ENCODE results near the gene METTL9.

METTL9 gene

DNA sequence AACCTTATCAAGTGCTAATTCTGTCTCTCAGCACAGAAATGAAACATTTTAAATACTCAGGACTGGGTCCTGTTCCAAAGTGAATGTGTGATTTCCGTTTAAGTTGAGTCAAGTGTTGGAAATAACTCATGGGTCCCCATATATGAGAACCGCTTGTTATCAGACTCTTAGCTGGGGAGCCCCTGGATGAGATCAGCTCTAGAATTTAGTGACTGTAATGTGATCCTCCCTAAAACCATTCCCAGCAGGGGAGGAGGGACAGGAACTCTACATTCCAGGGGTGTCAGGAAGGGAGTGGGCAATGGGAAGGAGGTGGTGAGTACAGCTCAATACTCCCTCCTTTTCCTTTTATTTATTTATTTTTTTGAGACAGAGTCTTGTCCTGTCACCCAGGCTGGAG lies 101.9 kb downstream of the METTL9 start:
- H3K27me3 ChIP-seq (ENCODE audit: insufficient read depth, low read length, poor library complexity, severe bottlenecking), result no peaks in the 10 kb centered on the region

DNA sequence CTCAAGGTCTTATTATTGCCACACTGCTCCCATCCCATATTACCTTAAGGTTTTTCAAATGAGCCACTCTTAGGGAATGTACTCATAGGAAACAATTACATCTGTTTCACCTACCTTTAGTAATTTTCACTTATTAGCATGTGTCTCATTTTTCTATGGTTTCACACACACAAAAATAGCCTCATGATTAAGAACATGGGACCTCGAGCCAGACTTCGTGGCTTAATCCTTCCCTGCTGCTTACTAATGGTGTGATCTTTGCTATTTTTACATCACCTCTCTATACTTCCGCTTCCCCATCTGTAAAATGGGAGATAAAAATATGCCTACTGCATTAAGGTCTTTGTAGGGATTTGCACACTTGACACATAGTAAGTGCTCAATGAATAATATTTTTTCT lies 102.9 kb downstream of the METTL9 start:
- no peaks in the 10 kb centered on the region for H3K9me2 ChIP-seq (replicated peaks; ENCODE audit: low read depth, low read length)
- TF ChIP-seq EZH2phosphoT487 (IDR thresholded peaks at IDR 0.05; ENCODE audit: borderline replicate concordance), result no peak
- TF ChIP-seq, protein P1, sequence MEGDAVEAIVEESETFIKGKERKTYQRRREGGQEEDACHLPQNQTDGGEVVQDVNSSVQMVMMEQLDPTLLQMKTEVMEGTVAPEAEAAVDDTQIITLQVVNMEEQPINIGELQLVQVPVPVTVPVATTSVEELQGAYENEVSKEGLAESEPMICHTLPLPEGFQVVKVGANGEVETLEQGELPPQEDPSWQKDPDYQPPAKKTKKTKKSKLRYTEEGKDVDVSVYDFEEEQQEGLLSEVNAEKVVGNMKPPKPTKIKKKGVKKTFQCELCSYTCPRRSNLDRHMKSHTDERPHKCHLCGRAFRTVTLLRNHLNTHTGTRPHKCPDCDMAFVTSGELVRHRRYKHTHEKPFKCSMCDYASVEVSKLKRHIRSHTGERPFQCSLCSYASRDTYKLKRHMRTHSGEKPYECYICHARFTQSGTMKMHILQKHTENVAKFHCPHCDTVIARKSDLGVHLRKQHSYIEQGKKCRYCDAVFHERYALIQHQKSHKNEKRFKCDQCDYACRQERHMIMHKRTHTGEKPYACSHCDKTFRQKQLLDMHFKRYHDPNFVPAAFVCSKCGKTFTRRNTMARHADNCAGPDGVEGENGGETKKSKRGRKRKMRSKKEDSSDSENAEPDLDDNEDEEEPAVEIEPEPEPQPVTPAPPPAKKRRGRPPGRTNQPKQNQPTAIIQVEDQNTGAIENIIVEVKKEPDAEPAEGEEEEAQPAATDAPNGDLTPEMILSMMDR (conservative IDR thresholded peaks at IDR 0.05; ENCODE audit: low read length), result no peak
- H3K79me2 ChIP-seq (ENCODE audit: insufficient read depth, low read length), result no peaks in the 10 kb centered on the region
- no peak overlapping the region for H2AFZ ChIP-seq (ENCODE audit: low read length)
- H3K9ac ChIP-seq (ENCODE audit: low read depth, low read length, poor library complexity, severe bottlenecking), result no peak overlapping the region
- no peaks in the 10 kb centered on the region for H3K4me1 ChIP-seq (ENCODE audit: insufficient read depth, low read length, poor library complexity, severe bottlenecking)
- no peak overlapping the region for H3K4me2 ChIP-seq (ENCODE audit: low read depth, low read length, poor library complexity, severe bottlenecking)
- H3K27me3 ChIP-seq (ENCODE audit: insufficient read depth, low read length, poor library complexity, severe bottlenecking), result no peaks in the 10 kb centered on the region
- H4K20me1 ChIP-seq (ENCODE audit: insufficient read depth, low read length, poor library complexity, severe bottlenecking), result no peaks in the 10 kb centered on the region
- H3K36me3 ChIP-seq (ENCODE audit: insufficient read depth, low read length), result no peaks in the 10 kb centered on the region
- no peak overlapping the region for H3K4me3 ChIP-seq (ENCODE audit: low read length, poor library complexity, severe bottlenecking)
- no peaks in the 10 kb centered on the region for H3F3A ChIP-seq (ENCODE audit: low read depth)
- no peaks in the 10 kb centered on the region for H3K9me3 ChIP-seq (ENCODE audit: insufficient read depth, low read depth, low read length)

More for the DNA sequence above, 101.9 kb downstream of the METTL9 start:
- H3K9me3 ChIP-seq (ENCODE audit: insufficient read depth, low read depth, low read length), result no peaks in the 10 kb centered on the region
- H2AFZ ChIP-seq (ENCODE audit: low read length), result no peak overlapping the region
- no peak overlapping the region for H3K4me3 ChIP-seq (ENCODE audit: low read length, poor library complexity, severe bottlenecking)
- TF ChIP-seq, protein P1 (conservative IDR thresholded peaks at IDR 0.05; ENCODE audit: low read length), result no peak
- no peak for TF ChIP-seq EZH2phosphoT487 (IDR thresholded peaks at IDR 0.05; ENCODE audit: borderline replicate concordance)
- no peak overlapping the region for H3K9ac ChIP-seq (ENCODE audit: low read depth, low read length, poor library complexity, severe bottlenecking)
- no peaks in the 10 kb centered on the region for H3K9me2 ChIP-seq (replicated peaks; ENCODE audit: low read depth, low read length)
- H3K4me2 ChIP-seq (ENCODE audit: low read depth, low read length, poor library complexity, severe bottlenecking), result no peak overlapping the region
- no peaks in the 10 kb centered on the region for H3F3A ChIP-seq (ENCODE audit: low read depth)
- no peaks in the 10 kb centered on the region for H3K36me3 ChIP-seq (ENCODE audit: insufficient read depth, low read length)
- no peaks in the 10 kb centered on the region for H3K4me1 ChIP-seq (ENCODE audit: insufficient read depth, low read length, poor library complexity, severe bottlenecking)
- H3K79me2 ChIP-seq (ENCODE audit: insufficient read depth, low read length), result no peaks in the 10 kb centered on the region
- H4K20me1 ChIP-seq (ENCODE audit: insufficient read depth, low read length, poor library complexity, severe bottlenecking), result no peaks in the 10 kb centered on the region

DNA sequence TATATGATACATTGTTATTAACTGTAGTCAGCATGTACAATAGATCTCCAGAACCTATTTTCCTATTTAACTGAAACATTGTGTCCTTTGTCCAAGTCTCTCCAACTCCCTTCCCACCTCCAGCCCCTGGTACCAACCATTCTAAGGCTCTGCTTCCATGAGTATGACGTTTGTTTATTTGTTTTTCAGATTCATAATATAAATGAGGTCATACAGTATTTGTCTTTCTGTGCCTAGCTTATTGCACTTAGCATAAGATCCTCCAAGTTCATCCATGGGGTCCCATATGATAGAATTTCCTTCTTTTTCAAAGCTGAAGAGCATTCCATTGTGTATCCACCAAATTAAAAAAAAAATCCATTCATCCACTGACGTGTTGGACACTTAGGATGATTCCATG lies 103.8 kb downstream of the METTL9 start:
- Histone ChIP-seq H3F3A (ENCODE audit: low read depth) (no peaks in the 10 kb centered on the region), H3K4me2 (ENCODE audit: low read depth, low read length, poor library complexity, severe bottlenecking) (no peak overlapping the region), H3K4me1 (ENCODE audit: insufficient read depth, low read length, poor library complexity, severe bottlenecking) (no peaks in the 10 kb centered on the region), H4K20me1 (ENCODE audit: insufficient read depth, low read length, poor library complexity, severe bottlenecking) (no peaks in the 10 kb centered on the region), H3K9me3 (ENCODE audit: insufficient read depth, low read depth, low read length) (no peaks in the 10 kb centered on the region), H3K4me3 (ENCODE audit: low read length, poor library complexity, severe bottlenecking) (no peak overlapping the region), H3K27me3 (ENCODE audit: insufficient read depth, low read length, poor library complexity, severe bottlenecking) (no peaks in the 10 kb centered on the region), H3K9me2 (replicated peaks; ENCODE audit: low read depth, low read length) (no peaks in the 10 kb centered on the region), H2AFZ (ENCODE audit: low read length) (no peak overlapping the region), H3K36me3 (ENCODE audit: insufficient read depth, low read length) (no peaks in the 10 kb centered on the region), H3K79me2 (ENCODE audit: insufficient read depth, low read length) (no peaks in the 10 kb centered on the region), H3K9ac (ENCODE audit: low read depth, low read length, poor library complexity, severe bottlenecking) (no peak overlapping the region)
- TF ChIP-seq, protein P1 (conservative IDR thresholded peaks at IDR 0.05; ENCODE audit: low read length), result no peak
- no peak for TF ChIP-seq EZH2phosphoT487 (IDR thresholded peaks at IDR 0.05; ENCODE audit: borderline replicate concordance)

Data from Loucy (cell line).